Right lobe of liver (tissue), 4 donors: ENCODE results near the gene PCNT.

ENCODE experiments used
- POLR2A ChIP-seq: fragments of 450-650 bp; IDR thresholded peaks from one replicate; pipeline ENCODE4 v1.6.1; 2017; ENCODE audit warnings: antibody characterized with exemption, mild to moderate bottlenecking
- TF ChIP-seq, protein P1 (sequence below), 4 donors: fragments of 200-600 bp in 3 of 4; fragments of 450-650 bp in 1 of 4; IDR thresholded peaks; one replicate each; pipeline versions ENCODE4 v1.5.1 to v1.8.0; 2016 to 2022; ENCODE audit warnings: antibody characterized with exemption in 4 of 4, mild to moderate bottlenecking in 2 of 4
- donor health status: DM: no; HTN: no; CAD: no.
- donor health status: DM: no; HTN: no; CAD: no.
- donor health status: DM: no; HTN: yes; CAD: no.

DNA sequence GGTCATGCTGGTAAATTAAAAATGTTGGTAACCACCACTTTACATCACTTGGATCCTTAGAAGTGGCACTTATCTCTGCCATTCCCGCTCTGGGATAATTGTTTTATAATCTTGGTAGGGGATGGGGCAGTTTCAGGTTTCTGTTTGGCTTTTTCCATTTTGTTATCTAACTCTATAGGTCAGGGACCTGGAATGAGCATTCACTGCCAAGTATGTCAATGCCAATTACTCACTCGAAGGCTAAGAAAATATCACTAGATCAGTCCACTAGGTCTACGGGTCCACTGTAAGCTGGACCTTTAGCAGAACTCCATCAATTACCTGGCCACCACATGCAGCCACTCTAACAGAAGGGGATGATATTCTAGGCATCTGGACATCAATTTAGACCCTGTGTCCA is 130.2 kb downstream of the PCNT start:
- TF ChIP-seq, protein P1, sequence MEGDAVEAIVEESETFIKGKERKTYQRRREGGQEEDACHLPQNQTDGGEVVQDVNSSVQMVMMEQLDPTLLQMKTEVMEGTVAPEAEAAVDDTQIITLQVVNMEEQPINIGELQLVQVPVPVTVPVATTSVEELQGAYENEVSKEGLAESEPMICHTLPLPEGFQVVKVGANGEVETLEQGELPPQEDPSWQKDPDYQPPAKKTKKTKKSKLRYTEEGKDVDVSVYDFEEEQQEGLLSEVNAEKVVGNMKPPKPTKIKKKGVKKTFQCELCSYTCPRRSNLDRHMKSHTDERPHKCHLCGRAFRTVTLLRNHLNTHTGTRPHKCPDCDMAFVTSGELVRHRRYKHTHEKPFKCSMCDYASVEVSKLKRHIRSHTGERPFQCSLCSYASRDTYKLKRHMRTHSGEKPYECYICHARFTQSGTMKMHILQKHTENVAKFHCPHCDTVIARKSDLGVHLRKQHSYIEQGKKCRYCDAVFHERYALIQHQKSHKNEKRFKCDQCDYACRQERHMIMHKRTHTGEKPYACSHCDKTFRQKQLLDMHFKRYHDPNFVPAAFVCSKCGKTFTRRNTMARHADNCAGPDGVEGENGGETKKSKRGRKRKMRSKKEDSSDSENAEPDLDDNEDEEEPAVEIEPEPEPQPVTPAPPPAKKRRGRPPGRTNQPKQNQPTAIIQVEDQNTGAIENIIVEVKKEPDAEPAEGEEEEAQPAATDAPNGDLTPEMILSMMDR (IDR thresholded peaks at IDR 0.05), result no peak
- no peak for TF ChIP-seq POLR2A
